ENCODE results near the gene ELMO3.

The ELMO3 gene

DNA sequence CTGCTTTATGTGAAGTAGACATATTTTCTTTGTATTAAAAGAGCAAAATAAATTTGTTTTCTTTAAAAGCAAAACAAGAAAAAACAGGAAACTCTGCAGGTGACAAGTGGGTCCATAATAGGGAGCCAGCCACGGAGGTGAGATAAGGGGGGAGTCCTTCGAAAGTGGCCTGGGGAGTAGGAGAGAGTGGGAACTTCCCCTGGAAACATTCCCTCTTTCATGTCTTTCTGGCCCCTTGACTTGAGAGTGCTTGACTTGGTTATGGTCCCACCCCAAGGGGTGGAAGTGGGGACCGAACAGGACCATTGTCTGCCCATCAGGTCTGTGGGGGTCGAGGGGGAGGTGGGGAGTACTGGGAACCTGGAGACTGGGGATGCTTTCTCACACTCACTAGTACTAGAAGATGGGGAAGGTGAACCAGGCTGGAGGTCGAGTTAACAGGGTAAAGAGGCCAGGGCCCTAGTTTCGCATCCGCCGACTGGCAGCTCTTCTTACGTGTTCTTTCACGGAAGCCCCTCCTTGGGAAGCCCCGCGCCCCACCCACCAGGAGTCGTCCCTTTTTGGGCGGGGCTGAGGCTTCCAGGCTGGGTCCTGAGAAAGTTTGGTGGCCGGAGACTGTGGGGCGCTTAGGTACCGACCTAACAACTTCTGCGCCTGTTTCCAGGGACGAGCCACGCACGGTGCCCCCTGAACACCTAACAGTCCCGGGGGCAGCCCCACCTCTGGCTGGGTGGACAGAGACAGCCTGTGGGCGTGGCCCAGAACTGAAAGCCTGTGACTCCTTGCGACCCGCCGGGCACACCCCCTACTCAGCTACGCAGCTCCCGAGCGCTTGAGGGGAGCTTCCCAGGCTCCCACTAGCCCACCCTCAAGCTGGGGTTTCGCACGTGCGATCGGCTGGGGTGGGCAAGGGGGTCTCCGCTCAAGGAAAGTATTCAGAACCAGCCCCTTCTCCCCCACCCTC is 40.0 kb upstream of the ELMO3 start:
- peak; percentile 88 for DNase-seq (ENCODE audit: extremely low read depth, insufficient read length)
- Histone ChIP-seq H3K4me3 (replicated peaks; ENCODE audit: low read depth, low read length) (peak overlapping the region; percentile 98), H3K27me3 (replicated peaks; ENCODE audit: control insufficient read depth, insufficient read depth, low read length) (no peaks in the 10 kb centered on the region; the same call in 1 of the 2 replicates), H3K36me3 (ENCODE audit: control insufficient read depth, insufficient read depth, low read length) (peaks cover 2% of the 10 kb centered on the region)
- TF ChIP-seq, protein P1, sequence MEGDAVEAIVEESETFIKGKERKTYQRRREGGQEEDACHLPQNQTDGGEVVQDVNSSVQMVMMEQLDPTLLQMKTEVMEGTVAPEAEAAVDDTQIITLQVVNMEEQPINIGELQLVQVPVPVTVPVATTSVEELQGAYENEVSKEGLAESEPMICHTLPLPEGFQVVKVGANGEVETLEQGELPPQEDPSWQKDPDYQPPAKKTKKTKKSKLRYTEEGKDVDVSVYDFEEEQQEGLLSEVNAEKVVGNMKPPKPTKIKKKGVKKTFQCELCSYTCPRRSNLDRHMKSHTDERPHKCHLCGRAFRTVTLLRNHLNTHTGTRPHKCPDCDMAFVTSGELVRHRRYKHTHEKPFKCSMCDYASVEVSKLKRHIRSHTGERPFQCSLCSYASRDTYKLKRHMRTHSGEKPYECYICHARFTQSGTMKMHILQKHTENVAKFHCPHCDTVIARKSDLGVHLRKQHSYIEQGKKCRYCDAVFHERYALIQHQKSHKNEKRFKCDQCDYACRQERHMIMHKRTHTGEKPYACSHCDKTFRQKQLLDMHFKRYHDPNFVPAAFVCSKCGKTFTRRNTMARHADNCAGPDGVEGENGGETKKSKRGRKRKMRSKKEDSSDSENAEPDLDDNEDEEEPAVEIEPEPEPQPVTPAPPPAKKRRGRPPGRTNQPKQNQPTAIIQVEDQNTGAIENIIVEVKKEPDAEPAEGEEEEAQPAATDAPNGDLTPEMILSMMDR (IDR thresholded peaks at IDR 0.05; ENCODE audit: insufficient read depth, low read length, poor library complexity, severe bottlenecking): no peak

DNA sequence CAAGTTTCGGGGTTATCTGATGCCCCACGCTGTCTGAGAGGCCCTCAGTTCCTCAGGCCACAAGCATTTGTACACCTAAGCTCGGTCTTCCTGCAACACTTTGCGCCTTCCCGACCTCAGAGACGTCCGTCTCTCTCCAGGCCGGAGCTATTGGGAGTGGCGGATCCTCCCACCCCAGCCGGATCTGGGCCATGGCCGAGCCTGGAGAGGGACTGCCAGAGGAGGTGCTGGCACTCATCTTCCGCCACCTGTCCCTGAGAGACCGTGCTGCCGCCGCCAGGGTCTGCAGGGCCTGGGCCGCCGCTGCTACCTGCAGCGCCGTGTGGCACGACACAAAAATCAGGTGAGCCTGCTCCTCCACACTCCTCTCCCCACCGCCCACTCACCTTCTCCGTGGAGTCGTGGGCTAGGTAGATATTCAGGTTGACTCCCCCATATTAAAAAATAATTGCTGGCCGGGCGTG is 37.3 kb upstream of the ELMO3 start:
- H3K4me3 ChIP-seq (replicated peaks; ENCODE audit: low read depth, low read length): no peak overlapping the region

DNA sequence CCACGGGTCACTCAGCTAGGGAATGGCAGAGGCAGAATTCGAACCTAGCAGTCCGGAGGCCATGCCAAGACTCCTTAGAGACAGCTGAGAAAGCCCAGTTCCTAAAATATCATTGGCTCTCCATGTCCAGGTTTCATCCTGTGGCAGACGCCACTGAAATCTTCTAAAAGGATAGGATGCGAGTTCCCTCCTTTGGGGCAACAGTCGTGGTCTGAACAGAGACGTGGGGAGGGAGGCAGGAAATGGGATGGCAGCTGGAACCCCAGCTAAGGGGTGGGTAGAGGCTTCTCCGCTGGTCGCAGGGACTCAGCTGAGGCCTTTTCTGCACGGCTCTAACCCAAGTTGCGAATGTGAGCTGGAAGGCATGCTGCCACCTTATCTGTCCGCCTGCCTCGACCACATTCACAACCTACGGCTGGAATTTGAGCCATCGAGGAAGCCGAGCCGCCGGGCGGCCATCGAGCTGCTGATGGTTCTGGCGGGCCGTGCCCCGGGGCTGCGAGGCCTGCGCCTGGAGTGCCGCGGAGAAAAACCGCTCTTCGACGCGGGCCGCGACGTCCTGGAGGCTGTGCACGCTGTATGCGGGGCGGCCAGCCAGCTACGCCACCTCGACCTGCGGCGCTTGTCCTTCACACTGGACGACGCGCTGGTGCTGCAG is 36.3 kb upstream of the ELMO3 start:
- TF ChIP-seq, protein P1 (IDR thresholded peaks at IDR 0.05; ENCODE audit: insufficient read depth, low read length, poor library complexity, severe bottlenecking): no peak
- Histone ChIP-seq H3K4me3 (replicated peaks; ENCODE audit: low read depth, low read length) (peak overlapping the region; percentile 22), H3K36me3 (ENCODE audit: control insufficient read depth, insufficient read depth, low read length) (no peaks in the 10 kb centered on the region; the same call in 1 of the 2 replicates), H3K27me3 (replicated peaks; ENCODE audit: control insufficient read depth, insufficient read depth, low read length) (no peaks in the 10 kb centered on the region; the same call in 1 of the 2 replicates)
- DNase-seq (ENCODE audit: extremely low read depth, insufficient read length): no peak

More for the DNA sequence above, 37.3 kb upstream of the ELMO3 start:
- no peak for DNase-seq (ENCODE audit: extremely low read depth, insufficient read length)
- Histone ChIP-seq H3K27me3 (replicated peaks; ENCODE audit: control insufficient read depth, insufficient read depth, low read length) (no peaks in the 10 kb centered on the region; the same call in 1 of the 2 replicates), H3K36me3 (ENCODE audit: control insufficient read depth, insufficient read depth, low read length) (peaks cover 2% of the 10 kb centered on the region)
- TF ChIP-seq, protein P1 (IDR thresholded peaks at IDR 0.05; ENCODE audit: insufficient read depth, low read length, poor library complexity, severe bottlenecking): no peak

DNA sequence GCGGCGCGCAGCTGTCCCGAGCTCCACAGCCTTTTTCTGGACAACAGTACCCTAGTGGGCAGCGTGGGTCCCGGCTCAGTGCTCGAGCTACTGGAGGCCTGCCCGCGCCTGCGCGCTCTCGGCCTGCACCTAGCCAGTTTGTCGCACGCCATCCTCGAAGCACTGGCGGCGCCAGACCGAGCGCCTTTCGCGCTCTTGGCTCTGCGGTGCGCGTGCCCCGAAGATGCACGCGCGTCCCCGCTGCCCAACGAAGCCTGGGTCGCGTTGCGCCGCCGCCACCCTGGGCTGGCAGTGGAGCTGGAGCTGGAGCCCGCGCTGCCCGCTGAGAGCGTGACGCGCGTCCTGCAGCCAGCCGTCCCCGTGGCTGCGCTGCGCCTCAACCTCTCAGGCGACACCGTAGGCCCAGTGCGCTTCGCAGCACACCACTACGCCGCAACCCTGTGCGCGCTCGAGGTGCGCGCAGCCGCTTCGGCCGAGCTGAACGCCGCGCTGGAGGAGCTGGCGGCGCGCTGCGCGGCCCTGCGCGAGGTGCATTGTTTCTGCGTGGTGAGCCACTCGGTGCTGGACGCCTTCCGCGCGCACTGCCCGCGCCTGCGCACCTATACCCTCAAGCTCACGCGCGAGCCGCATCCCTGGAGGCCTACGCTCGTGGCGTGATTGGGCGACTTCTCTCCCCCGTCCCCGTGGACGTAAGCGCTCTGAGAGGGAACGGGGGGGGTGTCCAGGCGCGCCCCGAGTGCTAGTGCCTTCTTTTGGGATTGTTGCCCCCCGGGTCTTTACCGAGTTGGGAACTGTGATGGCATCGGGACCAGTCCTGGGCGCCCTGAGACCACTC is 35.5 kb upstream of the ELMO3 start:
- TF ChIP-seq, protein P1 (IDR thresholded peaks at IDR 0.05; ENCODE audit: insufficient read depth, low read length, poor library complexity, severe bottlenecking): no peak
- Histone ChIP-seq H3K4me3 (replicated peaks; ENCODE audit: low read depth, low read length) (peak overlapping the region; percentile 22), H3K36me3 (ENCODE audit: control insufficient read depth, insufficient read depth, low read length) (no peaks in the 10 kb centered on the region; the same call in 1 of the 2 replicates), H3K27me3 (replicated peaks; ENCODE audit: control insufficient read depth, insufficient read depth, low read length) (no peaks in the 10 kb centered on the region; the same call in 1 of the 2 replicates)
- DNase-seq (ENCODE audit: extremely low read depth, insufficient read length): peak; percentile 78

DNA sequence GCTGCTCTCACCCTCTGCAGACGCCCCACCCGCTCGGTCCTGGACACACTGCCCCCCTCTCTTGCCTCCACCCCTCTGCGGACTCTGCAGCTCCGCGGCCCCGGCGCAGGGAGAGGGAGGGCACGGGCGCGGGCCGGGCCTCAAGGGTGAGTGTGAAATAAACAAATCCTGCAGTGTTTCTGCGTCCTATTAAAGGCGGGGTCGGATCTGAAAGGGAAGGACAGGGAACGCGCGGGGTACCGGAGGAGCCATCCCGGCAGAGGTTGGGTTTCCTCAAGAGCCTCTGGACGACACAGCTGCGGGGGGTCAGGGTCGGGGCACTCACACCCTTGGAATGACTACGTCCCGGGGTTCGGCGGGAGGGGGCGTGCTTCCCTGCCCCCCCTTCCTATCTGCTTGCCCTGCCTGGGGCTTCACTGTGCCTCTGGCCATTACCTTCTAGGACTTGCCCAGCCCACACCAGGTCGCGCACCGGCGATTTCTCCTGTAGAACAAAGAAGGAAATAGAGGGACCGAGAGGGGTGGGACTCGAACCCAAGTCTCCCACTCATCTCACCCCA is 34.9 kb upstream of the ELMO3 start:
- no peaks in the 10 kb centered on the region; the same call in 1 of the 2 replicates for H3K36me3 ChIP-seq (ENCODE audit: control insufficient read depth, insufficient read depth, low read length)
- DNase-seq (ENCODE audit: extremely low read depth, insufficient read length): no peak
- H3K4me3 ChIP-seq (replicated peaks; ENCODE audit: low read depth, low read length): no peak overlapping the region
- TF ChIP-seq, protein P1 (IDR thresholded peaks at IDR 0.05; ENCODE audit: insufficient read depth, low read length, poor library complexity, severe bottlenecking): no peak
- no peaks in the 10 kb centered on the region; the same call in 1 of the 2 replicates for H3K27me3 ChIP-seq (replicated peaks; ENCODE audit: control insufficient read depth, insufficient read depth, low read length)
